NB4 (cell line): ENCODE measurements around the gene VEZF1.

Source experiments
- CTCF ChIP-seq: IDR thresholded peaks from one replicate; pipeline ENCODE4 v1.5.1; 2012; ENCODE audit warnings: low read depth, low read length
- POLR2A ChIP-seq: IDR thresholded peaks from 2 replicates; pipeline ENCODE4 v1.6.1; 2011; ENCODE audit warnings: mild to moderate bottlenecking; ENCODE audit not compliant: insufficient read length; ENCODE audit errors: extremely low read depth

GRCh38 chr17:57938061-57938502 lies 50.0 kb downstream of the VEZF1 start:
- TF ChIP-seq CTCF (no peak), POLR2A (no peak)
